Measurements from ENCODE around the gene CCDC172.

CCDC172 gene, protein sequence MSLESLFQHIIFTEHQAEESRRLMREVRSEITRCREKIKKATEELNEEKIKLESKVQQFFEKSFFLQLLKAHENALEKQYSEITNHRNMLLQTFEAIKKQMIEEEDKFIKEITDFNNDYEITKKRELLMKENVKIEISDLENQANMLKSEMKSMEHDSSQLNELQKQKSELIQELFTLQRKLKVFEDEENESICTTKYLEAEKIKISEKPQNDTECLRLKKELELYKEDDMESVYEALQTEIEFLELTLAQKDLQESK

DNA sequence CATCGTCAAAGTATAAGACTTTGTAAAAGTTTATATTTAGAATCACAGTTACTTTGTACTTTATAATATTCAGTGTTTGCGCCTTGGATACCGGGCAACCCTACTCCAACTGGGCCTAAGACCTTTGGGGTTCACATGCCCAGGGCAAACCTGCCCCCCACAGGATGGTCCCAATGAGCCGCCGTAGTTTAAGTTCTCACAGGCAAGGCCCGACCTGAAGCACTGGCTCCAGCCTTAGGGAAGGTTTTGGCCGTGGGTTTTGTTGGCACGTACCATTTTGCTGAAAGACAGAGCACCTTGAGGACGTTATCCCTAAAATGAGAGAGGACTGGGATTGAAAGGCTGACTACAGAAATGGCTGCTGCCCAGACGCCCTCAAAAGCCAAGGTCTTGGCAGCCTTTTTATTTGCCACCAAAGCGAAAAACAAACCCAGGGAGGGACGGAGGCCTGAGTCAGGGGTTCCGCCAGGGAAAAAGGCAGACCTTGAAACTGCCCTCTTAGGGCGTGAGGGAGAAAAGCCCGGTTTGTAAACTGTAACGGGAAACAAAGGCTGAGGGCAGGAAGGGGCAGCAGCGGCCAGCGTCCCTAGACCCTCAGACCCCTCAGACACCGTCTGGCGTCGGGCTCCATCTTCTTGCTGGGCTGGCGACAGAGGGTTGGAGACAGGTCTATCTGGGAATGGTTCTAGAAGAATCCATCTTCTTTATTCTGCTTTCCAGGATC, at the start of gene CCDC172:
Gene CCDC172, plus strand, starts transcription at position 222 of the 724 bp plus-strand sequence. CDS start 564 bp downstream, outside the sequence.
- no peak for DNase-seq

DNA sequence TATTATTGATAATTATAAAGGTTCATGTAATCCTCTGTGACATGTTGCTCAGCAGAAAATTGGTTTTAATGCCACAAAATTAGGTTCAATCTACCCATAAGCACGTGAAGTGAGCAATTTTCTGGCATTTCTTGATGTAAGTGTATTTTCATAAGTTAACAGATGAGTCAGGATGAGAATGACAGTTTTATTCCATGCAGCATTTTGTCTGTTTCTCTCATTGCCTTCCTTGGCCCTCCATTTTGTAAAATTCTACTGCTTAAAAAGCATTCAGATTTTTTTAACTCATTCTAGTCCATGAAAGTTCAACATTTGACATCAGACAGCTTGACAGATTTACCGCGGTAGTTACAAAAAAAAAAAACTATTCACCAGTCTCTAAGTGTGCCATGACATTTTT, 47.3 kb upstream of the CCDC172 start:
- DNase-seq: no peak

DNA sequence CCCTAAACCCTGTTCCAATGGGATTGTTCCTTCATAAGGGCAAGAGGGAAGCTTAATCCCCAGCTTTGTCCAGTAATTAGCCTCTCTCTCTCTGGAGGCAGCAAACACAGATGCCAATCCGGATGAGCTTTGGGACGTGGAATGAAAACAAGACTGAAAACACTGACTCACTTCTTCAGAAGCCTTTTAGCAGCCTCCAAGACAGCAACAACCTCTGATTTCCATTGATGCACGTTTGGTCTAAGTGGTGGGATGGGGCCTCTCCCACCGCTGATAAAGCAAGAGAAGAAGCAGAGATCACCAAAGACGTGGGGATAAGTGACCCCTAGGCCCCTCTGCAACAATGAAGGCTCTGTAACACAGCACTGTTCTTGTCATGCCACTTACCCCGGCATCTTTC, 45.4 kb upstream of the CCDC172 start:
- no peak for DNase-seq

DNA sequence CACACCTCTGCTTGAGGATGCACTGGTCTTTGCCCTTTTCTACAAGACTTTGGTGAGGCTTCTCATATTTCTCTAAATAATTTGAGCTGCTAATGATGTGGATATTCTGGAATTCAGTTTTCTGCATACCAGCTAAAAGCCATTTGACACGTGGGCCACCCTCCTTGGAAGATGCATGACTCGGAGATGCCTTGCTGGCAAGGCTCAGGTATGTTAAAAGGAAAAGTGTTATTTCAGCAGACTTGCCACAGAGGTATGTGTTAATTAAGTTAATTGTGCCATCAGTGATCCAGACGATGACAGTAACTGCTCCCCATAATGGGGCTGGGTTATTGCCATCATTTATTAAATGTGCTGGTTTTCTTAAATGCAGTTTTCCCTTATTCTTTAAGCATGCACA, 42.5 kb upstream of the CCDC172 start:
- DNase-seq: no peak

DNA sequence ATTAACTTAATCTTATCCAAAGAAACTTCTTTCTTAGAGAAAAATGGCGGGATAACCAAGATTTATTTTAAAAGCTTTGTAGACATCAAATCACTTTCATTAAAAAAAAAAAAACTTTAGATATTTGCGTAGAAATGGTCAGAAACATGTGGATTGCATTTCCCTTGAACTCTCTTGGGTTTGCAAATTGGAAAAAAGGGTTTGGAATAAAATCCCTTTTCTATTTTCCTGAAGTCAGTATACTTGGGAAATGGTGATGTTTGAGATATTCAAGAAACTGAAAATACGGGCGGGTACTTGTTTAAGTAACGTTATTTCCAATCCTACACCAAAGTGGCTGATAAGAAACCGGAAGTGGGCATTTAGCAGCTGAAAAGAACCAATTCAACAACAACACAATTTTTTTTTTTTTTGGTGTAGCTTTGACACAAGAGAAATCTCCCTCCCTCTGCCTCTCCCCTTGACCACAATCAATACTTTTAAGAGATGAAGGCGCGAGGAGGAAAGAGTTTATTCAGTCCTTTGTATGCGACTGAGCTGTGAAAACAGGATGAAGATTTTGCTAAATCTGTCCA, 37.5 kb upstream of the CCDC172 start:
- no peak for DNase-seq

DNA sequence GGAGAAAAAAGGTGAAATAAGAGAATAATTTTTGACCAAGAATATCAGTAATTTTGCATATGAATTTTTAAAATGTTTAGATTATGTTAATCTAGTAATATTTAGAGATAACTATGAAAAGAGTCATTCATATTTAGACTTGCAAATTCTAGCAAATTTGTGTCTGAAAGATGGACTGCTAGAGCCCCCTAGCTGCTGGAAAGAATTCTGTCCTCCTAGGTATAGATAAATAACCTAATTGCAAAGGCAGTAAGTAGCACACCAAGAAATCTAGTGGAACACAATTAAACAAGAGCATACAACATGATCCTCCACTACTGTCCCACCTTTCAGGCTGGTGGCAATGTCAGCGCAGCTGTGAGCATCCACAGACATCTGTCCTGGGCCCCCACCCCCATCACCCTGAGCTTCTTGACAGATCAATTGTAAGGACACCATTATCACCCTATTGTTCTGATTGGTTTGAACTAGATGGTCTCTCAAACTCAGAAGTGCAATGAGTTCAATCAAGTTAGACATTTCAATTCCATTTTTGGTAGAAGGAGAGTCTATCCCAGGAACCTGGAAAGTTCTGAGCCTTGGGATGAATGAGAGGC, 36.2 kb upstream of the CCDC172 start:
- DNase-seq: no peak

DNA sequence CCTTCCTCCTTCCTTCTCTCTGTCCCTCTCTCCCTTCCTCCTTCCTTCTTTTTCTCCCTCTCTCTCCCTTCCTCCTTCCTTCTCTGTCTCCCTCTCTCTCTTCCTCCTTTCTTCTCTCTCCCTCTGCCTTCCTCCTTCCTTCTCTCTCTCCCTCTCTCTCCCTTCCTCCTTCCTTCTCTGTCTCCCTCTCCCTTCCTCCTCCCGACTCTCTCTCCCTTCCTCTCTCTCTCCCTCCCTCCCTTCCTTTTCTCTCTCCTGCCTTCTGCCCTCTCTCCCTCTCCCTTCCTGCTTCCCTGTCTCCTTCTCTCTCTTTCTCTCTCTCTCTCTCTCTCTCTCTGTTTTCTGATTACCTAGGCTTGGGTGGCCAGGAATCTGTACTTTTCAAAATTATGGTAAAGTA, 34.6 kb upstream of the CCDC172 start:
- no peak for DNase-seq

DNA sequence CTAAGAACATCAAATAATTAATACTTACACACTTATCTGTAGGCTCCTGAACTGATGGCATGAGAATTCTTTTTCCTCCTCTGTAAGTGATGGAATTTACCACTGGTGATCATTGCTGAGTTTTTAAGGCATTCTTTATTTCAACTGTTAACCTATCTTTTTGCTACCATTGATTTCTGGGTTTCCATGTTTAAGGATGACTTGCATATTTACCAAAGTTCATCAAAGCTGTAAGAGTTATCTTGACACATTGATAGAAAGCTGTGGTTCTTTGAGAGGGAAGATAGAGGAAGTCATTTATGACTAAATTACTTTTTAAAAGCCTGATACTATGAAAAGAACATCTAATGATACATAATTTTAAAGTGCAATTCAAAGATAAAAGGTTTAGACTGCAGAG, 31.8 kb upstream of the CCDC172 start:
- DNase-seq: no peak

DNA sequence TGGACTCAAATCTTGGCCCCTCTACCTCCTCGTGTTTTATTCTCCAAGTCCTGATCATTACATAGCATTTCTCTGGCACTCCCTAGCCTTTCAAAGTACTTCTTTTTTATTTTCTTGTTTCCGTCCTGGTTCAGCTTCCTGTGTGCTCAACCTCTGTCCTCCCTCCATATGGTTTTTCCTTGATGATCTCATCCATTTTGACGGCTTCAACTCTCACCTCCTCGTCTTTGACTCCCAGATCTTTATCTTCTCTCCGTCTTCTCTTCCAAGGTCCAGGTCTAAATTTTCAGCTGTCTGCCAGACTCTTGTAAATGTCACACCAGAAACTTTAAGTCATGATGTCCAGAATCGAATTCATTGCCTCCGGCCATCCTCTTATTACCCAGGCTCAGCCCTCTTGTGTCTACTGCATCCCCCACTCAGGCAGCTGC, 27.9 kb upstream of the CCDC172 start:
- no peak for DNase-seq

DNA sequence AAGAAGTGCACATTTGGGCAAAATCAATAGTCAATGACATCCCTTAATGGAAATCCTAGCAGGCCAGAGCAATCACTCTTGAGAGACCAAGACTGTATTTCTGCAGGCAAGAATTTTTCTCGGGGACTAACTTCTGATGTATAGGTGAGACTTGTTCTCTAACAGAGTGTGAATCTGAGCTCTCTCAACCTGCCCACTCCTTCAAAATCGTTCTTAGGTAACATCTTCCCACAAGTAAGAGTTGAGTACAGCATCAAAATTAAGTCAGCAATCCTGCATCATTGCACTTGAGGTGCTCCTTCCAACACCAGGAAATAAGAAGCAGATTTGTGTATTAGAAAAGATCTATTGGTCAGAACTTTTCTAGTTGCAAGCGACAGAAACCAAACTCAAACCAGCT, 25.7 kb upstream of the CCDC172 start:
- no peak for DNase-seq

DNA sequence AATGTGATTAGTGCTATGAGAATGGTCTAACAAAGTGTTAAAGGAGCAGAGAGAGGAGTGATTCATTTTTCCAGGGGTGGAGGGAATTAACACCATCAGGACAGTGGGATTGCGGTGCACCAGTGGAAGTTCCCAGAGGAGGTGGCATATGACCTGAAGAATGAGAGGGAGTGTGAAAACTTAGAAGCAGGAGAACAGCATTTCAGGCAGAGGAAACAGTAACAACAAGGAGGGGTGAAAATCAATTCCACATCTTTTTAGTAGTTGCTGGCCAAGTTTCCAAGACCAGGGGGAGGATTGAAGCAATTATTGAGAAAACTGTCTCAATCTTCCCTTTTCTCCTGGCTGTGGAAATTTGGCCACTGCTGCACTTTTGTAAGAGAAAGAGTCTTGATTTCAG, 23.7 kb upstream of the CCDC172 start:
- no peak for DNase-seq

DNA sequence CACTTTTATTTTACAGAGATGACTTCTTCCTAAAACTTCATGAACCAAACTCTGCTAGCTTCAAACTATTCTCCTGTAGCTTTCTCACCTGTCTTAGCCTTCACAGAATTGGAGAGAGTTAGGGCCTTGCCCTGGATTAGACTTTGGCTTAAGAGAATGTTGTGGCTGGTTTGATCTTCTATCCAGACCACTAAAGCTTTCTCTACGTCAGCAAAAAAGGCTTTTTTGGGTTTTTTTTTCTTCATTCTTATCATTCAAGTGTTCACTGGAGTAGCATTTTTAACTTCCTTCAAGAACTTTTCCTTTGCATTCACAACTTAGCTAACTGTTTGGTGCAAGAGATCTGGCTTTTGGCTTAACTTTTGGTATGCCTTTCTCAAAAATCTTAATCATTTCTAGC, 19.3 kb upstream of the CCDC172 start:
- DNase-seq: no peak

DNA sequence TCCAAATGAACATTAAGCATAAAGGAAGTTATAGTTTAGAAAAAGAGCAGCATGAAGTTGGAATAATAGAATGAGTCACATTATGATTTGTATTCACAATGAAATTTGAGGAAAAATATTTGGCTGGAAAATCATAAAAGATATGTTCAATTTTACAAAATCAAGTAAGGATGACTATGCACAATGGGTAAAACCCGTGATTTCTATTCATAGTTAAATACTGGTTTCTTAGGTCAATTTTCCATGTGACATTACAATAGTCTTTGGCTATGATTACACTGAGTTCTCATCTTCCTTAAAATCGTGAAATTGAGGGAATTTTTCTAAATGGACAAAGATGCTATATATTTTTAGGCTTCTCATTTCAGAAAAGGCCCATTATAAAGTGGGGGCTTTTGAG, 17.4 kb upstream of the CCDC172 start:
- DNase-seq: no peak

DNA sequence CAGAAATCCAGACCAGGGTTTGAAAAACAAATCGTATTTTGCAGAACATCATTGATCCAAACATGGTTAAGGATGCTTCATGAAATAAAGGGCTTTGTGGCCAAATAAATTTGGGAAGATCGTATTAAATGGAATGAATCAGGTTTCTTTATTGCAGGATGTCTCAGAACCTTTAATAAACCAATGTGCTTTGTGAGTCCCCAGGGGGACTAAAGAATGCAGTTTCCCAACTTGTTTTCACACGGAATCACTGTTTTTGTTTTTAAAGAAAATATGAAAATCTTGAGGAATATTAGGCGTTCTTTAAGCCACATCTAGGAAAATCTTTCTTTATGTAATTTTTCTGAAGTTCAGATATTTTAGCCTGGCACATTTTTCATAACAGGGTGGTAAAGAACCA, 16.8 kb upstream of the CCDC172 start:
- DNase-seq: no peak

DNA sequence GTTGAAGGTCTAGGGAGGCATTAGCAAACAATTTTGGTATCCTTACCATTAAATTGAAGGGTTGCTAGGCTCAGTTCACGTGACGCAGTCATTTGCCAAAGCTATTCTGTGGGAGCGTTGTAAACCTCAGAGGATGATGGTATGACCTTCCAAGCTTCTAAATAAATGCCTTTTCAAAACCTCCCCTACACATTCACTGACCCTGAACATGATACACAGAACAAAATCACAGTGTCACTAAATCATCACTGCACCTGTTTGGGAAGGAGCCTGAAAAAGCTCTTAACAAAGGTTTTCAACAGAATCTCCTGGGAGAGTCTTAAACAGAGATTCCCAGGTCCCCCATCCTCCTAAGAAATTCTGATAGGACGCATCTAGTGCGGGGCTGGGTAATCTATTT, 13.2 kb upstream of the CCDC172 start:
- no peak for DNase-seq

DNA sequence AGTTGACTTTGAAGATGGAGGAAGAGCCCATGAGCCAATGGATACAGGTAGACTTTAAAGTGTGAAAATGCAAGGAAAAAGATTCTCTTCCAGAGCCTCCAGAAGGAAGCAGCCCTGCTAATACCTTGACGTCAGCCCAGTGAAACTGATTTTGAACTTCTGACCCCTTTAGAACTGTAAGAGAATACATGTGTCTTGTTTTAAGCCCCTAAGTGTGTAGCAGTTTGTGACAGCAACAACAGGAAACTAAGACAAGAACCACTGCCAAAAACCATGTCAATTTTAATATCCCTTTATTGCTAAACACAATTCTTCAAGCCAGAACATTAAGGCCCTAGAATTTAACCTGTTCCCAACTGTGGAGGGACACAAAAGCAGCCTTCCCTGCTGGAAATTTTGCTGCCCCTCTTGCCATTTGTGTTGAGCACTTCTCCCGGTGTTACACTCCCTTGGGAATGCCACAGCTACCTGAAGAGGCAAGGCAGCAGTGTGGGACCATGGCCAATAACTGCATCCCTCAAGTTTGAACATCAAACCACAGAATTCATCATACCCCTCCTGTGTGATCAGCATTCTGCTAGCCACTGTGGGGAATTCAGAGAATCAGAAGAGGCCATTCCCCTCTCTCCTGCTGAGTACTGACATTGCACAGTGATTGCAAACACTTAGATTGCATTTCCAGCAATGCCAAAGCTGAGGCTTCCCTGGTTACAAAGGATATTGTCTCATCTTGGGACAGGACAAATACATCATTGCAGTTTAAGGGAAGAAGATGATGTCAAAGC, 12.3 kb upstream of the CCDC172 start:
- no peak for DNase-seq

DNA sequence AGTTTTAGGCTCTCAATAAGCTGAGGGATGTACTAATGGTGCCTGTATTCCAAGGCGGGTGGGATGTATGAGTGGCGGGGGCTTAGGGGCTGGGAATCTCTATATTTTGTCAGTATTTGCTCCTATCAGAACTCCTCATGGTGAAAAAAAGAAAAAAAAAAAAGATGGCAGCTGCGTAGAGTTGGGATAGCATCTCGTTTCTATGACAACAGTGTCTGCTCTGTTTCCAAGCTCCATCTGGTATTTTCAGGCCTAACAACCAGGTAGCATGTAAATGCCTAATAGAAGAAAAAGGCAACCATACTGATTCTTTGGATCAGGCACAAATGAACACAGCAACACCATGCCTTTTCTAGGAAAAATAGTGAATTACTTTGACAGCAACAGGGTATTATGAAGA, 11.7 kb upstream of the CCDC172 start:
- no peak for DNase-seq

DNA sequence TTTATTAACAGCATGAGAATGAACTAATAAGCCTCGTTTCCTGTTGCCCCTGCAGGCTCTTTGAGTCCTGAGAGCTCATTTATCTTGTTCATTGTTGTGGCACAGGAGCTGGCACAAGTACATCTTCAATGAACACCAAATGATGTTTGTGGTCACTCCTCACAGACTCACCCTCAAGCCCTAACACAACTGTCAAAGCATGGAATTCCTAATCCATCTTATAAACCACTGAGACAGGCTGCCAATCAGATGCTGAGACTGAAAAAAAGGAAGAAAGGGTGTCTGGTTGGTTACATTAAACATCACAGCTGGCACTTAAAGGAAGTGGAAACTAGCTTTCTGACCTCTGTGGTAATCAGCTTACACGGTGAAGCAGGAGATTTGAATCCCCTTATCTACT, 7.7 kb upstream of the CCDC172 start:
- no peak for DNase-seq

DNA sequence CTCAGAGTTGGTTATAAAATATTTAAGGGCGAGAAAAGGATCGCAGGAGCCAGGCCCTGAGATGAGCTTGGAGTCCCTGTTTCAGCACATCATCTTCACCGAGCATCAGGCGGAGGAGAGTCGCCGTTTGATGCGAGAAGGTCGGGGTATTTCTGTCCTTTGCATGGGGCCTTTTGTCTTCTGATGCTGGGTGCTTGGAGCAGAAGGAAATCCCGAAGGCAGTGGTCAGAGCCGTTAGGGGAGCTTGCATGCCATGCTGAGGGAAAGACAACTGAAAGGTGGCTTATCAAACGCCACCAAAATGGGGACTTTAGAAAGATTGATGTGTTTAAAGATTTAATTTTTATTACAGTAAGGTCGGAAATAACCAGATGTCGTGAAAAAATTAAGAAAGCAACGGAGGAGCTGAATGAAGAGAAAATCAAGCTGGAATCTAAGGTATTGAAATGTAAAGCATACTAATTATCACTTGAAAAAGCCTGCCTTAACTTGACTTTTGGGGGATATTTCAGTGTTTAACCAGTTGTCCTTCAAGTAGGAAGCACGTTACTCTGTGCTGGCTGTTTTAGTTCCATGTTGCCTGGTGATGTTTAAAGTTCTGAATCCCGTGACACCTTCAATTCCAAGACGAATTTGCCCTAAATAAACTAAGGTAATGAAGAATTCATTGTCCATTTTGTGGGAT, 845 bp downstream of the CCDC172 start:
- no peak for DNase-seq

DNA sequence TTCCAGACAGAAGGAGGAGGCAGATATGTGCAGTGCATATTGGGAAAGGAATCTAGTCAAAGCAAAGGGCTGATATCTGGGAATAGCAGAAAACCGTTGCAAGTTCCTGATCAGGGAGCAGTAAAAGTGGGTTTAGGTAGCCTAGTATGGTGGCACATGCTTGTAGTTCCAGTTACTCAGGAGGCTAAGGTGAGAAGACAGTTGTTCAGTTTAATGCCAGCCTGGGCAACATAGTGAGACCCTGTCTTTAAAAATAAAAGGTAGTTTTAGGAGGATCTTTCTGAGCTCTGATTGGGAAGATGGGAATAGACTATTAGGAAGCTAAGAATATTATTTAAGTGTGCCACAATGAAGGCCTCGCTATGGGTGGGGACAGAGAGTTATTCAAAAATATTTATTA, 1.7 kb downstream of the CCDC172 start:
- DNase-seq: no peak

DNA sequence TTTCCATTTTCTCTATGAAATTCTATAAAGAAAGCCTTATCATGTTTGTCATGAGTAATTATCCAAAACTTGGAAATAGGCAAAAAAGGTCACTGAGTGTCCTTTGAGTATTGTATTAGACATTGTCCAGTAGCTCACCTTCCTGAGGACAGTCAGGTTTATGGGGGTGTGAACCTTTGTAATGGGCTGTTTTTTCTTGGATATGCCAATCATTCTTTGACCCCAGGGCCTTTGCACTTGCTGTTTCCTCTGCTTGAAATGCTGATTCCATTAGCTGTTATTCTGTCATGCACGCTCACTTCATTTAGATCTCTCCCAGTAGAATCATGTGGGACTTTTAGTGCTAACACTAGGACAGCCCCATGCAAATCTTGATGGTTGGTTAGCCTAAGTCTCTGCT, 4.9 kb downstream of the CCDC172 start:
- DNase-seq: no peak

DNA sequence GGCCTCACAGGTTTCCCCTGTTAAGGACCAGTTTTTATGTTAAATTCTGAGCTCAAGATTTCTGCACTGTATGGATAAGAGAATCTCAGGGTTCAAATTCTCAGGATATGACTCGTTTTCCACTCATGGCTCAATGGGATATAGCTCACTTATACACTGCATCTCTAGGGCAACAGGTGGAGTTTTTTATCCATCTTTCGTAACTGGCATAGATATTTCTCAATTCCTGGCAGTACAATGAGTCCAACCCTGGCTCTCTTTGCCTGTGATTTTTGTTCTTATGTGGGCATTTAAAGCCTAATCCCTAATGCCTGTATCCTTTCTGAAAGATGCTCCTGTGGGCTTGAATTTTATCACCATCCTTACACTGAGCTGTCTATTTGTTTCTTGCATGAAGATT, 7.6 kb downstream of the CCDC172 start:
- DNase-seq: no peak

DNA sequence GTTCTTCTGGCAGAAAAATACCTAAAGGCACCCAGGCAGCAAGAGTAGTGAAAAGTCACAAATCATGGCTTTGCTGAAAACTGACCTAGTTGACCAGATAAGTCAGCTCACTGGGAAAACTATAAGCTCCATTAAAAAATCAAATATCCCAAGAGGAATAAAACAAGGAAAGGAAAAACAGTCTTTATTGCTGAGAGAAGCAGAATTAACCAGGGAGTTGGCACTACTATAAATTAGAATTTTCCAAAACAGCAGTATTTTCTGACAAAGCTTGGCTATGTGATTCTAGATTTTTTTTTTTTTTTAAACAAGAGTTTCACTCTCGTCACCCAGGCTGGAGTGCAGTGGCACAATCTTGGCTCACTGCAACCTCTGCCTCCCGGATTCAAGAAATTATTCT, 12.6 kb downstream of the CCDC172 start:
- no peak for DNase-seq
